OCI-LY1 (cell line): ENCODE measurements around the gene BMP5.

Experiments used
- H2AFZ ChIP-seq: fragments of 200-600 bp; sonication (generic), shearing (Covaris generic); 2 replicates; pipeline ENCODE4 v1.6.0; 2014; ENCODE audit warnings: antibody characterized with exemption, mild to moderate bottlenecking, low read length
- H3F3A ChIP-seq: fragments of 200-600 bp; sonication (generic), shearing (Covaris generic); 2 replicates; pipeline ENCODE4 v1.6.0; 2014; ENCODE audit warnings: mild to moderate bottlenecking, antibody characterized with exemption, low read length, moderate library complexity; ENCODE audit not compliant: insufficient read depth
- H3K27ac ChIP-seq: fragments of 200-600 bp; sonication (generic); 2 replicates; pipeline ENCODE4 v1.5.1; 2014; ENCODE audit warnings: low read length, mixed run types, mild to moderate bottlenecking, low read depth; ENCODE audit not compliant: poor library complexity, severe bottlenecking
- H3K27me3 ChIP-seq: fragments of 200-600 bp; sonication (generic); 2 replicates; pipeline ENCODE4 v1.6.0; 2014; ENCODE audit warnings: antibody characterized with exemption, mild to moderate bottlenecking, low read length, moderate library complexity; ENCODE audit not compliant: insufficient read depth
- H3K36me3 ChIP-seq: fragments of 200-600 bp; sonication (generic); 2 replicates; pipeline ENCODE4 v1.6.1; 2014; ENCODE audit warnings: mild to moderate bottlenecking, antibody characterized with exemption, low read length, moderate library complexity, mixed read lengths; ENCODE audit not compliant: insufficient read depth
- H3K4me1 ChIP-seq: fragments of 200-600 bp; sonication (generic); 2 replicates; pipeline ENCODE4 v1.5.1; 2014; ENCODE audit warnings: mild to moderate bottlenecking, low read length, moderate library complexity; ENCODE audit not compliant: insufficient read depth, severe bottlenecking
- H3K4me2 ChIP-seq: fragments of 200-600 bp; sonication (generic), shearing (Covaris generic); 2 replicates; pipeline ENCODE4 v1.6.1; 2014; ENCODE audit warnings: low read length
- H3K4me3 ChIP-seq: fragments of 200-600 bp; sonication (generic); 2 replicates; pipeline ENCODE4 v1.5.1; 2014; ENCODE audit warnings: low read length, low read depth, mild to moderate bottlenecking, mixed read lengths; ENCODE audit not compliant: poor library complexity, severe bottlenecking
- H3K79me2 ChIP-seq: fragments of 200-600 bp; shearing (Covaris generic); 2 replicates; pipeline ENCODE4 v1.6.1; 2016; ENCODE audit warnings: mixed run types, low read length, mixed read lengths; ENCODE audit not compliant: insufficient read depth
- H3K9ac ChIP-seq: fragments of 200-600 bp; sonication (generic), shearing (Covaris generic); 2 replicates; pipeline ENCODE4 v1.6.1; 2014; ENCODE audit warnings: mild to moderate bottlenecking, low read length, mixed read lengths
- H3K9me2 ChIP-seq: fragments of 200-600 bp; sonication (generic), shearing (Covaris generic); 2 replicates; pipeline ENCODE4 v1.6.1; 2014; ENCODE audit warnings: low read depth, mild to moderate bottlenecking, low read length, mixed read lengths
- H3K9me3 ChIP-seq: fragments of 200-600 bp; shearing (Covaris generic); 2 replicates; pipeline ENCODE4 v1.6.1; 2014; ENCODE audit warnings: low read length, mixed read lengths
- H4K20me1 ChIP-seq: fragments of 200-600 bp; sonication (generic), shearing (Covaris generic); 2 replicates; pipeline ENCODE4 v1.6.0; 2016; ENCODE audit warnings: mild to moderate bottlenecking, low read length; ENCODE audit not compliant: insufficient read depth
- CTCF ChIP-seq: fragments of 200-600 bp; sonication (generic), shearing (Covaris generic); IDR thresholded peaks from 2 replicates; pipeline ENCODE4 v1.5.1; 2017; ENCODE audit warnings: mild to moderate bottlenecking, antibody characterized with exemption, low read length, moderate library complexity, mixed read lengths
- EZH2 ChIP-seq: fragments of 200-600 bp; sonication (generic), shearing (Covaris generic); IDR thresholded peaks from 2 replicates; pipeline ENCODE4 v1.8.0; 2017; ENCODE audit warnings: borderline replicate concordance, mixed run types, mild to moderate bottlenecking, antibody characterized with exemption, low read length, moderate library complexity, mixed read lengths

BMP5 gene

DNA sequence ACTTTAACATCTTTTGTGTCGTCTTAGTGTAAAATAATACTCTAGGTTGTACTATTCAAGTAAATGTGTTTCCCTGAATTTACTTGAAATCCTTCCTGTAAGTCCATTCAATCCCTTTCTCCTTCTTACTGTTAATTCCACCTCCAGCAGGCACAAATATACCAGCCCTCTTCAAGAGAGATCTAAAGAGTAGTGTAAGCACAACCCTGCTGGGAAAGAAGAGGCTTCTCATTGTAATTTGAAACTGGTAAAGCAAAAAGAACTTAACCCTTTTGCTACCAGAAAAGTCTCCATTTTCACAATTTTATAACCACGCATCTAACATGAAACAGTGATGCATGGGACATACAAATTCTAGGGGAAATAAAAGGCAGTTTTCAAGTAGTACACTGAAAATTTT lies at the start of gene BMP5:
BMP5 (minus strand) TSS at position 191 of the 400 bp plus-strand sequence. CDS start 725 bp downstream, outside the sequence.
- H3K9ac ChIP-seq: no peak within 1 kb of the TSS
- TF ChIP-seq EZH2: no peak
- no peak for TF ChIP-seq CTCF
- no peaks in the 10 kb centered on the region for H3K27me3 ChIP-seq
- no peaks in the 10 kb centered on the region for H3K79me2 ChIP-seq
- no peak within 1 kb of the TSS for H3K27ac ChIP-seq
- no peaks in the 10 kb centered on the region for H4K20me1 ChIP-seq
- no peaks in the 10 kb centered on the region for H3K9me2 ChIP-seq
- H3K4me2 ChIP-seq: no peak within 1 kb of the TSS
- no peaks in the 10 kb centered on the region for H3F3A ChIP-seq
- H2AFZ ChIP-seq: no peak within 1 kb of the TSS
- H3K36me3 ChIP-seq: no peaks in the 10 kb centered on the region
- no peaks in the 10 kb centered on the region for H3K4me1 ChIP-seq
- no peak within 1 kb of the TSS for H3K4me3 ChIP-seq
- H3K9me3 ChIP-seq: no peaks in the 10 kb centered on the region

GRCh38 chr6:55922406-55922805 lies 47.0 kb upstream of the BMP5 start:
- no peak overlapping the region for H3K27ac ChIP-seq
- no peak overlapping the region for H3K4me3 ChIP-seq
- no peak overlapping the region for H3K9ac ChIP-seq
- no peaks in the 10 kb centered on the region for H4K20me1 ChIP-seq
- H3K27me3 ChIP-seq: no peaks in the 10 kb centered on the region
- no peaks in the 10 kb centered on the region for H3K4me1 ChIP-seq
- H3F3A ChIP-seq: no peaks in the 10 kb centered on the region
- no peaks in the 10 kb centered on the region for H3K79me2 ChIP-seq
- TF ChIP-seq CTCF: no peak
- H3K9me2 ChIP-seq: no peaks in the 10 kb centered on the region
- no peak overlapping the region for H3K4me2 ChIP-seq
- H2AFZ ChIP-seq: no peak overlapping the region
- no peaks in the 10 kb centered on the region for H3K36me3 ChIP-seq
- no peaks in the 10 kb centered on the region for H3K9me3 ChIP-seq

DNA sequence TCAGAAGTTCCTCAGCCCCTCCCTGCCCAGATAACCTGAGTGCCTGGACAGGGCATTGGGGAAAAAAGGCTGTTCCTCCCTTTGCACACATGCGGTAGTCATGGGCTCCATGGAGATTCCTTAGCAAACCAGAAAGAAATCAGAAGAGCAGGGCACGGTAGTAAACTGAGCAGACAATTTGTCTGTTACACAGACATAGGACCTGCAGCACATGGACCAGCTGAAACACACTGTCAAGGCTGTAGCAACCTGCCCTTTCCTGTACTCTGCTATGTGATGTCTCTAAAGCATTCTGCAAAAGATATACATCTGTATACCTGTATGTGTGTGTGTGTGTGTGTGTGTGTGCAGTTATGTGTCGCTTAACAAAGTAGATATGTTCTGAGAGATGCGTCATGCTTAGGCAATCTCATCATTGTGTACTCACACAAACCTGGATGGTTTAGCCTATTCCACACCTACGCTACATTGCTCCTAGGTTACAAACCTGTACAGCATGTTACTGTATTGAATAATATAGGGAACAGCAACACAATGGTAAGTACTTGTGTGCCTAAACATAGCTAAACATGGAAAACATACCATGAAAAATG lies 44.4 kb upstream of the BMP5 start:
- H2AFZ ChIP-seq: no peak overlapping the region
- no peaks in the 10 kb centered on the region for H3F3A ChIP-seq
- H3K9me2 ChIP-seq: no peaks in the 10 kb centered on the region
- H3K36me3 ChIP-seq: no peaks in the 10 kb centered on the region
- no peak overlapping the region for H3K4me2 ChIP-seq
- no peak overlapping the region for H3K27ac ChIP-seq
- no peak overlapping the region for H3K9ac ChIP-seq
- TF ChIP-seq EZH2 (no peak), CTCF (no peak)
- H3K9me3 ChIP-seq: no peaks in the 10 kb centered on the region
- no peaks in the 10 kb centered on the region for H3K27me3 ChIP-seq
- H3K4me3 ChIP-seq: no peak overlapping the region
- H3K4me1 ChIP-seq: no peaks in the 10 kb centered on the region
- H3K79me2 ChIP-seq: no peaks in the 10 kb centered on the region
- no peaks in the 10 kb centered on the region for H4K20me1 ChIP-seq
